ENCODE data around the gene PSRC1.

The PSRC1 gene

DNA sequence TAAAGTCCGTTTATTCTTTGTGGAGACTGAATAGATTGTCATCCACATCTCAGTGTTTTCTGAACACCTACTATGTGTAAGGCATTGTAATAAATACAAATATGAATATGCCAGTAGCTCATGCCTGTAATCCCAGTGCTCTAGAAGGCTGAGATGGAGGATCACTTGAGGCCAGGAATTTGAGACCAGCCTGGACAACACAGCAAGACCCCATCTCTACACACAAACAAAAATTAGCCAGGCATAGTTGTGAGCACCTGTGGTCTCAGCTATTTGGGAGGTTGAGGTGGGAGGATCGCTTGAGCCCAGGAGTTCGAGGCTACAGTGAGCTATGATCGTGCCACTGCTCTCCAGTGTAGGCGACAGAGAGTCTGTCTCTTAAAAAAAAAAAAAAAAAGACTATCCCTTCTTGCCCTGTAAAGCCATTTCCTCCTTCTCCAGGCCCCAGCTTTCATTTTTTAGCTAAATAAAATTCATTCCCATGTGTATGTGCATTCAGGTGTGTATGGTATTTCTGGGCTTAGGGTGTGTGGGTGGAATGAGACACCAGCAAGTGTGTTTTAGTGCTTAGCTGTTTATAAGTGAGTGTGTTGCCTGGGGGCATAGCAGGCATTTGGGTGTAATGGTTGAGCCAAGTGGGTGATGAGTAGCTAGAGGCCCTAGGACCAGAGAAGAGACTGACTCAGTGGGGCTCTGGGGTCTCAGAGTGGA lies 25.8 kb downstream of the PSRC1 start:
- no peak for DNase-seq

- no peak for DNase-seq
Observed at GRCh38 chr1:109256085-109256484, 26.9 kb downstream of the PSRC1 start.

DNA sequence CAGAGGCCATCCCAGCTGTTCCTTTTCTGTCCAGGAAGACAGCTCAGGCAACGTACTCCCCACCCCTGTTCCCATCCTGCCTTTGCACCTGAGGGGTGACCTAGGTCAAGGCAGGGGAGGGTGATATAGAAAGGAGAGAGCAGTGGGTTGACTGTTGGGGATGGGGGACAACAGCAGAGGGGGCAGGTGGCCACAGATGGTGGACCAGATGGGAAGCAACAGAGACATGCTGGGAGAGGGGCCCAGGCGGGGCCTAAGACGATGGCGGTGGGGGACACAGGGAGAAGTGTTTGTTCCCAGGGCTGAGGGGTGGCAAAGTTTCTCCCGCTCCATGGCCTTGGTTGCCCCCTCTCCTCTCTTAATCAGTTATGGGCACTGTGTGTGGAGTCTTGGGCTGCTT lies 27.3 kb downstream of the PSRC1 start:
- no peak for DNase-seq

DNA sequence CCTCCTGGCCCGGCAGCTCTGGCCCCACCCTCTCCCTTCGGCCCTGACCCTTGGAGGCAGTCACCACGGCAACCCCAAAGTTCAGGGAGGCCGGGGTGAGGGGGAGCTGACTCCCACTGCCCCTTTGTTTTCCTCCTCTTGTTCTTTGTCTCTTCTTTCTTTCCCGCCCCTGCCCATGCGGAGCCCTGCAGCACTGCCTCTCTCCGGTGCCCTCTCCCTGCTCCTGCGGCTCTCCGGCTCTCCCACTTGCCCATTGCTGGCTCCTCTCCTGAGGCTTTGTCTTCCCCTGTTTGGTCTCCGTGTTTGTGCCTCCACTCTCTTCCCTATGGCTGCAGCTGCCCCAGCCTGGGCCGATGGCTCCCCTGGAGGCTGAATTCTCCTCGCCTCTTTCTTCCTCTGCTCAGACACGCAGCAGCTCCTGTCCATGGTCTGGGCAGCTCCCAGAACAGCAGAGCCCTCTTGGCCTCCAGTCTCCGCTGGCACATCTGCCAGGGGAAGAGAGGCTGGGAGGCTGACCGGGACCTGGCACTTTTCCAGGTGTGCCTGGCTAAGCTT lies 27.8 kb downstream of the PSRC1 start:
- DNase-seq = no peak

DNA sequence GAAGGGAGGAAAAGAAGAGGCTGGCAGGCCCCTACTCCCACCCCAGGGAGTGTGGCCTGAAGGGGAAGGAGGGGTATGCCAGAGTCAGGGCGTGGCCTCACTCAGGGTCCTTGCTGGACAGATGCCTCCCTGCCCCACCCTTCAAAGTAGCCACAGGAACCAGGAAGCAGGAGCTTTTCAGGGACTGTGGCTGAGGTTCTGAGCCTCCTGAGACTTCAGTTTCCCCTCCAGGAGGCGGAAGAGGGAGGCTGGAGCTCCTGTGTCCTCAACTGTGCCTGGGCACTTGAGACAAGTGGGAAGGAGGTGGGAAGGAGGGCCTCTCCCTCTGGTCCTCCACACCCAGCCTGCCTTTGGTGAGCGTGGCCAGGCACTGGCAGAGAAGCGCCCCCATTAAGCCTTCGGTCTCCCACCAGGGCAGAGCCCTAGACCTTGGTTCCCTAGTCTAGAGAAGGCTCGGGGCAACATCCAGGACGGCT lies 28.3 kb downstream of the PSRC1 start:
- DNase-seq = no peak

DNA sequence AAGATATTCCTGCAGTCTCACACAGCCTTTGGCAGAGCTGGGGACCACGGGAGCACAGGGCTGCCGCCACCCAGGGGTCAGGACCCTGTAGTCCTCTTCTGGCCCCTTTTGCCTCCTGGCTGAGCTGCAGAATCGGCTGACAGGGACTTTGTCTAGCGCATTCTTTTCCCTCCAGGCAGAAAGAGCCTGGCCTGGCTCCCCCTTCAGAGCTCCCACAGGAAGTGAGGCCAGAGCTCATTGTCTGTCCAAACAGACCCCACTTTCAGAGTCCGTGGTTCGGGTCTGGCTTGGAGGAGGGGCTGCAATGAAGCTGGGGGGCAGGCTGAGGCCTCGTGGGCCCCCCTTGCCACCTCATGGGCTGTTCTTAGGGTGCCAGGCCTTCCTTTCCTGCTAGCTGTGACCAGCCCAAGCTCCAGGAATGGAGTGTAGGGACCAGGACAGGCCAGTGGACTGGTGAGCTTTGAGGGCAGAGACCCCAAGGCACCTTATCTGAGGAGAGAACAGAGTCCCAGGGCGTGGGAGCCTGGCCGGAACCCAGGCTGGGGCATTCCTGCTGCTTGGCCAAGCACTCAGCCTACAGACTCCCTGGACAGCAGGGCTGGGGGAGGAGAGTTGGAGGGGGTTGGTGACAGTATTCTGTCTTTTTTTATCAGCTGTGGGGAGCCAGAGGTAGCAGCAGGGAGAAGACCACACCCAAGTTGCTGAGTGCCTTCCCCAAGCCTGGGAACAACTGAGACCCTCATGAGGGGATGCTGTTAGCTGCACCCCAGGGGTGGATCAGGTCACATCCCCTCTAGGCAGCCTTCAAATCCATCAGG lies 28.9 kb downstream of the PSRC1 start:
- no peak for DNase-seq

DNA sequence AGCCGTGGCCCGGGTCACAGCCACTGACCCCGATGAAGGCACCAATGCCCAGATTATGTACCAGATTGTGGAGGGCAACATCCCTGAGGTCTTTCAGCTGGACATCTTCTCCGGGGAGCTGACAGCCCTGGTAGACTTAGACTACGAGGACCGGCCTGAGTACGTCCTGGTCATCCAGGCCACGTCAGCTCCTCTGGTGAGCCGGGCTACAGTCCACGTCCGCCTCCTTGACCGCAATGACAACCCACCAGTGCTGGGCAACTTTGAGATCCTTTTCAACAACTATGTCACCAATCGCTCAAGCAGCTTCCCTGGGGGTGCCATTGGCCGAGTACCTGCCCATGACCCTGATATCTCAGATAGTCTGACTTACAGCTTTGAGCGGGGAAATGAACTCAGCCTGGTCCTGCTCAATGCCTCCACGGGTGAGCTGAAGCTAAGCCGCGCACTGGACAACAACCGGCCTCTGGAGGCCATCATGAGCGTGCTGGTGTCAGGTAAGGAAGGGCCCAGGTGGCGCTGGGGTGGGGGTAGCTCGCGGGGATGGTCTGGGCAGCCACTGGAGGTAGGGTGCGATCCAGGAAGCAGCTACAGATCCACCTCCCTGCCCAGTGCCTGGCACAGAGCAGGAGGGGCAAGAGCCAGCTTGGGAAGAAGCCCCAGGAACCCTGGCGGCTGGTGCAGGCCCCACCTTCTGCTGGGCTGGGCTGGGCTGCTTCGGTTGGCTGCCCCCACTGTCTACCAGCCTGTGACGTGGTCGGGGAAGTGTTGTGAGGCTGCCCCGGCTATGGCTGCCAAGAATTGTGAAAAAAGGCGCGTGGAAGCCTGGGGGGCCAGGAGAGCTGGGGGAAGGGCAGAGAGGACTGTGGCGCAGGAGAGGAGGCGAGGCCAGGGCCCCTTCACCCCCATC lies 29.8 kb downstream of the PSRC1 start:
- DNase-seq = peak; percentile 10

DNA sequence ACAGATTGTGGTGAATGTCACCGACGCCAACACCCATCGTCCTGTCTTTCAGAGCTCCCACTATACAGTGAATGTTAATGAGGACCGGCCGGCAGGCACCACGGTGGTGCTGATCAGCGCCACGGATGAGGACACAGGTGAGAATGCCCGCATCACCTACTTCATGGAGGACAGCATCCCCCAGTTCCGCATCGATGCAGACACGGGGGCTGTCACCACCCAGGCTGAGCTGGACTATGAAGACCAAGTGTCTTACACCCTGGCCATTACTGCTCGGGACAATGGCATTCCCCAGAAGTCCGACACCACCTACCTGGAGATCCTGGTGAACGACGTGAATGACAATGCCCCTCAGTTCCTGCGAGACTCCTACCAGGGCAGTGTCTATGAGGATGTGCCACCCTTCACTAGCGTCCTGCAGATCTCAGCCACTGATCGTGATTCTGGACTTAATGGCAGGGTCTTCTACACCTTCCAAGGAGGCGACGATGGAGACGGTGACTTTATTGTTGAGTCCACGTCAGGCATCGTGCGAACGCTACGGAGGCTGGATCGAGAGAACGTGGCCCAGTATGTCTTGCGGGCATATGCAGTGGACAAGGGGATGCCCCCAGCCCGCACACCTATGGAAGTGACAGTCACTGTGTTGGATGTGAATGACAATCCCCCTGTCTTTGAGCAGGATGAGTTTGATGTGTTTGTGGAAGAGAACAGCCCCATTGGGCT lies 30.6 kb downstream of the PSRC1 start:
- DNase-seq = no peak

DNA sequence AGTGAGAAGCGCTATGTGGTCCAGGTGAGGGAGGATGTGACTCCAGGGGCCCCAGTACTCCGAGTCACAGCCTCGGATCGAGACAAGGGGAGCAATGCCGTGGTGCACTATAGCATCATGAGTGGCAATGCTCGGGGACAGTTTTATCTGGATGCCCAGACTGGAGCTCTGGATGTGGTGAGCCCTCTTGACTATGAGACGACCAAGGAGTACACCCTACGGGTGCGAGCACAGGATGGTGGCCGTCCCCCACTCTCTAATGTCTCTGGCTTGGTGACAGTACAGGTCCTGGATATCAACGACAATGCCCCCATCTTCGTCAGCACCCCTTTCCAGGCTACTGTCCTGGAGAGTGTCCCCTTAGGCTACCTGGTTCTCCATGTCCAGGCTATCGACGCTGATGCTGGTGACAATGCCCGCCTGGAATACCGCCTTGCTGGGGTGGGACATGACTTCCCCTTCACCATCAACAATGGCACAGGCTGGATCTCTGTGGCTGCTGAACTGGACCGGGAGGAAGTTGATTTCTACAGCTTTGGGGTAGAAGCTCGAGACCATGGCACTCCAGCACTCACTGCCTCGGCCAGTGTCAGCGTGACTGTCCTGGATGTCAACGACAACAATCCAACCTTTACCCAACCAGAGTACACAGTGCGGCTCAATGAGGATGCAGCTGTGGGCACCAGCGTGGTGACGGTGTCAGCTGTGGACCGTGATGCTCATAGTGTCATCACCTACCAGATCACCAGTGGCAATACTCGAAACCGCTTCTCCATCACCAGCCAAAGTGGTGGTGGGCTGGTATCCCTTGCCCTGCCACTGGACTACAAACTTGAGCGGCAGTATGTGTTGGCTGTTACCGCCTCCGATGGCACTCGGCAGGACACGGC lies 31.4 kb downstream of the PSRC1 start:
- DNase-seq = no peak

- DNase-seq = no peak
Observed at GRCh38 chr1:109250454-109251276, 32.3 kb downstream of the PSRC1 start.

DNA sequence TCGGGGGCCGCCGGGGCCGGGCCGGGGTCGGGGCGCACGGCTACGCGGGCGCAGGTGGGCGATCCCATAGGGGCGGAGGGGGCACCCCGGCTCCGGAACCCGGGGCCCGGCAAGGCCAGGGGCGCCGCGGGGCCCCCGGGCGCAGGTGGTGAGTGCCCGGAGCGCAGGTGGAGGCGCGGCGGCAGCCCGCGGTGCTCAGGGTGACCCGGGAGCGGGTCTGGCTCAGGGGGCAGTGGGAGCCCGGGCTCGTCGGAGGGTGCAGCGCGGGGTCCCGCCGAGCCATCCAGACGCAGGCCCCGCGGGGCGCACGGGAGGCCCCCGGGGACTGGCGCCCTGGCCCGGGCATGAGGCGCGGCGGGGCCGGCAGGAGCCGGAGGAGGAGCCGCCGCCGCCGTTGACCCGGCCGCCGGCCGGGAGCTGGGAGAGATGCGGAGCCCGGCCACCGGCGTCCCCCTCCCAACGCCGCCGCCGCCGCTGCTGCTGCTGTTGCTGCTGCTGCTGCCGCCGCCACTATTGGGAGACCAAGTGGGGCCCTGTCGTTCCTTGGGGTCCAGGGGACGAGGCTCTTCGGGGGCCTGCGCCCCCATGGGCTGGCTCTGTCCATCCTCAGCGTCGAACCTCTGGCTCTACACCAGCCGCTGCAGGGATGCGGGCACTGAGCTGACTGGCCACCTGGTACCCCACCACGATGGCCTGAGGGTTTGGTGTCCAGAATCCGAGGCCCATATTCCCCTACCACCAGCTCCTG lies 33.1 kb downstream of the PSRC1 start:
- DNase-seq = no peak

DNA sequence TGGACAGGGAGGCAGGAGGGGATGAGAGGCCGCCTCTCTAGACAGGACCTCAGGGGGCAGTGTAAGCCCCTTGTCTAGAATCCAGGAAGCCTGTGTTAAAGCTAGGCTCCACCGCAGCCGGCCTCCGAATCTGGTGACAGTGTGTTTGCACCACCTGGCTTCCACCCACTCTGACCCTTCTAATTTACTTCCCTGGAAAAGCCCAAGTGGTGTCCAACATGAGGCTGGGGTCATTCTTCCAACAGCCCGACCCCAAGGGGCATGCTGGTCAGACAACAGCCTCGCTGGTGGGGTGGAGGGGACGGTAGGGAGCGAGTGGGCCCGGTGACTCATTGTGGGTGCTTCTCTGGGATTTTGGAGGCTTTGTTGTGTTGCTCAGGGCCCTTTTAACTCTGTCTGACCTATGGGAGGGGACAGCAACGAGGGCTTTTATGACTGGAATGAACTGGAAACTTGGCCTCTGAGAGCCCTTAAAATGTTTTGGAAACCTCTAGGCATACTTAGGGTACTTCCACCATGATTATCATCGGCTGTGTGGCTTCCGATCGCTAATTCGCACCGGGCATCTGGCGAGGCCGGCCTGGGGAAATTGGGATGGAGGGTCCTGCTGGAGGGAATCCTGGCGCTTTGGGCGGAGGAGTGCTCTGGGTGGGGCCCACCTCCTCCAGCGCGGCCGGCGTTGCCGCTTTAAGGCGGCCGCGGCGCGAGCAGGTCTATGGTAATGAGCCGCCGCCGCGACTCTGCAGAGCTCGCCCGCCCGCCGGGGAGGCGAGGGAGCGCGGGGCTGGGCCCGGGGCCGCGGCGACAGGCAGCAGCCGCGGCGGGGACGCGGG lies 33.9 kb downstream of the PSRC1 start, which contains the start of gene CELSR2:
Gene CELSR2 (plus strand): TSS at position 743 of the 833 bp plus-strand sequence. CDS start 541 bp downstream, outside the sequence.
- peak; percentile 61 for DNase-seq

DNA sequence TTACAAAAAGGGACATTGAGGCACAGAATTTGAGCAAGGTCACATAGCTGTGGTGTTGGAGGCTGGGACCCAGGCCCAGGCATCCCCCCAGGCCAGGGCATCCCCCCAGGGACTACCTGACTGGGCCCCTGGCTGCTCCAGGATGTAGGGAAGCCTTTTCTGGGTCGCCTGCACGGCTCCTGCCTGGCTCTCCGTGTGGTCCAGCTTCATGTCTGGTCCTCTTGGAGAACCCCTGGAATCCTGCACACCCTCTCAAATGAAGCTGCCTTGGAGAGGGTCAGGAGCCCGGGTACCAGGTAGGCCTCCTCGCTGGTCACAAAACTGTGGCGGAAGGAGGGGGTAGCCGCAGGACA lies 34.5 kb downstream of the PSRC1 start:
- no peak for DNase-seq

DNA sequence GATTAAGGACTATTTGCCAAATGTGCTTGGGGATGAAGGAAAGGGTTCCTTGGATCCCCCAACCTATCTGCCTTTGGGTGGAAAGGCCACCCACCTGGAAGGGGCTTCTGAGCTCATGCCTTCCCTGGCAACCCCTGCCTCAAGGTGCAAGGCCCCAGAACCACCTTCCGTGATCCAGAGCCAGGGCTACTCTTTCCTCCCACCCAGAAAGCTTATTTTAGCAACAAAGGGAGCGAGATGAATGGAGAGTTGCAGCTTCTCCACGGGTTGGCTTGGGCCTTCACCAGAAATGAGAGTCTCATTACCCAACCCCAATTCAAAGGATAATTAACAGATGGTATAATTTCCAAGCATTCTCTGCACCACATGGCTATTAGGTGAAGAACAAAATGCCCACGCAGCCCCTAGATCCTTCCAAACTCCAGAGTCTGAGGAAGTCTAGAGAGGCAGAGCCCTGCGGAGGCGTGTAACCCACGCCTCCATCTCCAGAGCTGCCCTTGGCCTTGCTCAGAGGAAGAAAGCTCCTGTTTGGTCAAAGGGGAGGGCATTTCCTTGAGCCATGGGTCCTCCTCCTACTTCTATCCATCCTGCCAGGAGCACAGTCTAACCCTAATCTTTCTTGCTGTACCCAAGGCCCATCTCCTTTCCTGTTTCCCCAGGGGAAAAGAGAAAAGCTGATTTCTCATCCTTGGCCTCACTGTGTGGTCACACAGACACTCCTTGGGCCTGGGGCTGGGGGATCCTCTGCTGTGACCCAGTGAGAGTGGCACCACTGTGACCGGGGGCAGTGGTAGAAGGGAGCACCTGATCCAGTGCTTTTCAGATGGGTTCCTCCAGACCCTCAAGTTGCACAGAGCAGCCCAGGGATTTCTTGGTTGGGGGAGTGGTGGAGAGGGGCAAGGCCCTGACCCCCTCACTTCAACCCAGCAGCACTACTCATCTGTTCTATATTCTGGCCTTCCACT lies 35.3 kb downstream of the PSRC1 start:
- no peak for DNase-seq

GRCh38 chr1:109246141-109246551 lies 36.8 kb downstream of the PSRC1 start:
- DNase-seq = no peak

- no peak for DNase-seq
Observed at GRCh38 chr1:109243860-109244552, 38.9 kb downstream of the PSRC1 start.

DNA sequence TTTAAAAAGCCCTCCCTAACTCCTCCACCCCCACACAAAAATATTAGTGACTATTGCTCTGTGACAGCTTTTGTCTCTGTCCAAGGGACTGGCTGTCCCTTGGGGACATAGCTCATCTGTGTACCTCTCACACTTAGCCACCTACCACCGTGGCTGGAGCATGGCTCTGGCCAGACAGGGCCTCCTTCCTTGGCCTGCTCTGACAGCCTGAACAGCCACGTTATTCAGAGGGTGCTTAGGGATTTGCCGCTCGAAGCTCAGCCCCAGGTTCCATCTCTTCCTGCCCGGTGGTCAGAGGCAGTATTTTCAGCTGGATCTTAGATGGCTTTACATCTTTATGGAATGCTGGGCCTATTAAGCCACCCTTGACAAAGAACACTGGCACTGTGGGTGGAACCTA lies 39.7 kb downstream of the PSRC1 start:
- DNase-seq = no peak
